GM23338 (cell line): ENCODE measurements around the gene IL9. TPM values are rescaled to one million over a fixed set of nuclear protein-coding genes. Genes with fewer than 3 reads are reported as not detected.

ENCODE experiments used
- ATAC-seq: fragments of 200-7000 bp; cut with Tn5 transposase; 3 replicates; pipeline ENCODE4 v1.9.1; 2020
- DNase-seq: peaks from one replicate; pipeline ENCODE4 v3.0.0-alpha.2; 2015; ENCODE audit warnings: low spot score
- H2AFZ ChIP-seq: fragments of 200-600 bp; sonication (generic); 2 replicates; pipeline ENCODE4 v1.8.0; 2016; ENCODE audit warnings: antibody characterized with exemption, mild to moderate bottlenecking, moderate library complexity
- H3F3A ChIP-seq: fragments of 200-600 bp; sonication (generic); replicated peaks from 2 replicates; pipeline ENCODE4 v1.8.0; 2017; ENCODE audit warnings: antibody characterized with exemption, mixed run types, low read depth
- H3K27ac ChIP-seq: fragments of 200-600 bp; sonication (generic); 2 replicates; pipeline ENCODE4 v1.6.1; 2016; ENCODE audit warnings: low read depth
- H3K27me3 ChIP-seq: fragments of 200-600 bp; sonication (generic); 2 replicates; pipeline ENCODE4 v1.8.0; 2016; ENCODE audit warnings: mild to moderate bottlenecking, mixed run types, moderate library complexity; ENCODE audit not compliant: insufficient read depth
- H3K36me3 ChIP-seq: fragments of 200-600 bp; sonication (generic); 2 replicates; pipeline ENCODE4 v1.8.0; 2016; ENCODE audit warnings: mild to moderate bottlenecking; ENCODE audit not compliant: insufficient read depth
- H3K4me1 ChIP-seq: fragments of 200-600 bp; sonication (generic); 2 replicates; pipeline ENCODE4 v1.8.0; 2016; ENCODE audit warnings: mild to moderate bottlenecking, moderate library complexity; ENCODE audit not compliant: insufficient read depth
- H3K4me2 ChIP-seq: fragments of 200-600 bp; sonication (generic); 2 replicates; pipeline ENCODE4 v1.7.1; 2017; ENCODE audit warnings: mixed run types
- H3K4me3 ChIP-seq: fragments of 200-600 bp; sonication (generic); 2 replicates; pipeline ENCODE4 v1.6.1; 2016; ENCODE audit warnings: mixed run types
- H3K79me2 ChIP-seq: fragments of 200-600 bp; sonication (generic); replicated peaks from 2 replicates; pipeline ENCODE4 v1.8.0; 2017; ENCODE audit warnings: mild to moderate bottlenecking; ENCODE audit not compliant: insufficient read depth
- H3K9me2 ChIP-seq: fragments of 200-600 bp; sonication (generic); 2 replicates; pipeline ENCODE4 v1.8.0; 2017; ENCODE audit not compliant: insufficient read depth
- H4K20me1 ChIP-seq: fragments of 200-600 bp; sonication (generic); replicated peaks from 2 replicates; pipeline ENCODE4 v1.8.0; 2017; ENCODE audit warnings: mild to moderate bottlenecking; ENCODE audit not compliant: insufficient read depth
- H3K27ac Mint-ChIP-seq: 2 replicates; pipeline ENCODE4 v1.8.0; 2020; ENCODE audit warnings: inconsistent platforms, mild to moderate bottlenecking, moderate library complexity, mixed read lengths
- H3K27me3 Mint-ChIP-seq: 3 replicates; pipeline ENCODE4 v1.8.0; 2022; ENCODE audit warnings: low read depth, mild to moderate bottlenecking, moderate library complexity, mixed read lengths, inconsistent platforms; ENCODE audit not compliant: insufficient read depth, poor library complexity
- H3K36me3 Mint-ChIP-seq: 3 replicates; pipeline ENCODE4 v1.8.0; 2021; ENCODE audit warnings: low read depth, mild to moderate bottlenecking, inconsistent platforms, moderate library complexity, mixed read lengths
- H3K4me1 Mint-ChIP-seq: 3 replicates; pipeline ENCODE4 v1.8.0; 2020; ENCODE audit warnings: mild to moderate bottlenecking, inconsistent platforms, mixed read lengths
- H3K4me3 Mint-ChIP-seq: 3 replicates; pipeline ENCODE4 v1.8.0; 2021; ENCODE audit warnings: moderate library complexity, mild to moderate bottlenecking, inconsistent platforms, mixed read lengths
- H3K9me3 Mint-ChIP-seq: 3 replicates; pipeline ENCODE4 v1.8.0; 2020; ENCODE audit warnings: moderate library complexity, mild to moderate bottlenecking, inconsistent platforms, mixed read lengths
- CREB1 ChIP-seq: fragments of 250-450 bp; sonication (Bioruptor Pico); IDR thresholded peaks from 2 replicates; pipeline ENCODE4 v1.5.0; 2020; ENCODE audit warnings: low read depth, mild to moderate bottlenecking, moderate library complexity
- CTCF ChIP-seq, 2 experiments: fragments of 200-600 bp in 1 of 2; sonication (generic) in 1 of 2; conservative IDR thresholded peaks; 2 replicates each; pipeline versions ENCODE4 v1.5.1 to v1.6.1; 2016 to 2017; ENCODE audit warnings: antibody characterized with exemption in 2 of 2, low read depth in 2 of 2, mild to moderate bottlenecking in 2 of 2, moderate library complexity in 1 of 2
- ETS1 ChIP-seq: IDR thresholded peaks from 2 replicates; pipeline ENCODE4 v1.6.1; 2016; ENCODE audit warnings: antibody characterized with exemption
- EZH2 ChIP-seq: fragments of 200-600 bp; sonication (generic); IDR thresholded peaks from one replicate; pipeline ENCODE4 v1.8.0; 2017; ENCODE audit warnings: antibody characterized with exemption, mild to moderate bottlenecking, low read depth; ENCODE audit not compliant: unreplicated experiment
- EZH2phosphoT487 ChIP-seq: fragments of 200-600 bp; sonication (generic); IDR thresholded peaks from one replicate; pipeline ENCODE4 v1.8.1; 2018; ENCODE audit warnings: antibody characterized with exemption; ENCODE audit not compliant: unreplicated experiment
- JUNB ChIP-seq: IDR thresholded peaks from one replicate; pipeline ENCODE4 v1.6.1; 2016; ENCODE audit warnings: antibody characterized with exemption; ENCODE audit not compliant: unreplicated experiment
- NANOG ChIP-seq: IDR thresholded peaks from 2 replicates; pipeline ENCODE4 v1.6.1; 2016; ENCODE audit warnings: antibody characterized with exemption, borderline replicate concordance
- POLR2AphosphoS5 ChIP-seq: IDR thresholded peaks from 2 replicates; pipeline ENCODE4 v1.6.1; 2016; ENCODE audit warnings: antibody characterized with exemption, low read depth
- REST ChIP-seq: IDR thresholded peaks from one replicate; pipeline ENCODE4 v1.6.1; 2018; ENCODE audit warnings: antibody characterized with exemption; ENCODE audit not compliant: unreplicated experiment
- STAT1 ChIP-seq: IDR thresholded peaks from one replicate; pipeline ENCODE4 v1.6.1; 2016; ENCODE audit warnings: antibody characterized with exemption; ENCODE audit not compliant: unreplicated experiment
- ZNF114 ChIP-seq: fragments of 250-450 bp; sonication (Bioruptor Pico); IDR thresholded peaks from 2 replicates; pipeline ENCODE4 v1.5.0; 2020; ENCODE audit warnings: mild to moderate bottlenecking, moderate library complexity
- ZNF331 ChIP-seq: fragments of 250-450 bp; sonication (Bioruptor Pico); IDR thresholded peaks from 2 replicates; pipeline ENCODE4 v1.5.0; 2020; ENCODE audit warnings: low read depth, mild to moderate bottlenecking, moderate library complexity
- ZNF462 ChIP-seq: fragments of 250-450 bp; sonication (Bioruptor Pico); IDR thresholded peaks from 2 replicates; pipeline ENCODE4 v1.5.0; 2020; ENCODE audit warnings: mild to moderate bottlenecking, moderate library complexity
- polyA plus RNA-seq: library from polyadenylated mRNA; unstranded; fragments of >200 nt; fragmentation: Nextera tagmentation; extraction: Ambion mirVana; gene quantifications from 2 replicates; pipeline ENCODE4 v1.2.1, GENCODE V29; 2016
- total RNA-seq: library from RNA; depleted of rRNA; stranded (reverse); fragments of >200 nt; shearing (Covaris generic); gene quantifications from 2 replicates; pipeline ENCODE4 v1.2.3, GENCODE V29; 2014

Gene IL9
- total and polyA plus RNA-seq, 2 experiments from 2014 or later = not detected

- no peaks in the 10 kb centered on the region for H4K20me1 ChIP-seq
- H2AFZ ChIP-seq = no peak overlapping the region
- H3K27me3 Mint-ChIP-seq = peaks cover 2% of the 10 kb centered on the region
- H3K27ac Mint-ChIP-seq = no peak overlapping the region
- no peaks in the 10 kb centered on the region for H3K79me2 ChIP-seq
- no peak overlapping the region for H3K4me3 ChIP-seq
- H3K4me2 ChIP-seq = no peak overlapping the region
- H3K4me1 Mint-ChIP-seq = no peaks in the 10 kb centered on the region
- H3K9me3 Mint-ChIP-seq = no peaks in the 10 kb centered on the region
- no peak overlapping the region for H3K4me3 Mint-ChIP-seq
- no peaks in the 10 kb centered on the region for H3F3A ChIP-seq
- H3K27ac ChIP-seq = no peak overlapping the region
- H3K36me3 ChIP-seq = no peaks in the 10 kb centered on the region
- no peak for ATAC-seq
- no peaks in the 10 kb centered on the region for H3K4me1 ChIP-seq
- H3K27me3 ChIP-seq = no peaks in the 10 kb centered on the region
- H3K9me2 ChIP-seq = no peaks in the 10 kb centered on the region
- no peak for DNase-seq
- no peaks in the 10 kb centered on the region for H3K36me3 Mint-ChIP-seq
- TF ChIP-seq STAT1 (no peak), ZNF331 (no peak), EZH2 (no peak), ETS1 (no peak), NANOG (no peak), CTCF (conservative IDR thresholded peaks at IDR 0.05; ENCODE audit: low read depth in 2 of 2) (no peak), JUNB (no peak), REST (no peak), POLR2AphosphoS5 (no peak), ZNF462 (no peak), CREB1 (CRISPR knock-in tag) (no peak), ZNF114 (CRISPR knock-in tag) (no peak), EZH2phosphoT487 (no peak)
Observed at GRCh38 chr5:135859641-135860040, 36.0 kb downstream of the IL9 start.
